ENCODE measurements around the gene RABGAP1L. TPM values are rescaled to one million over a fixed set of nuclear protein-coding genes. Genes with fewer than 3 reads are reported as not detected.

Gene RABGAP1L
- total and polyA plus RNA-seq, 11 donors: 18.6 to 195 (median 98.4) TPM

DNA sequence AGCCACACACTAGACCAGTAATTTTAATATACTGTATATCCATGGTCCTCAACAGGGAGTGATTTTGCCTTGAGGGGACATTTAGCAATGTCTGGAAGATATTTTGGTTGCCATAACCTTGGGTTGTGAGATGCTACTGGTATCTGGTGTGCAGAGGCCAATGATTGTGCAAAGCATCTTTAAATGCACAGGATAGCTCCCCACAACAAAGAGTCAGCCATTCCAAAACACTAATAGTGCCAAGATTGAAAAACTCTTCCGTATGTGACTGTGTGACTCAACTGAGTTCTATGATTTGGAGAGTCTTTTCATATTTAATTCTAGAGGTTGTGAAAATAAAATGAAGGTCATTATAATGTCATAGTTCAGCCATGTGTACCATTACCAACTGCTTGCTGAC lies 699.0 kb downstream of the RABGAP1L start:
- no peak overlapping the region for H3K4me3 ChIP-seq
- WGBS, 4 donors: 91 to 100% (median 93%) methylated on average over 1 of the region's 1 CpG
- DNase-seq (no peak), ATAC-seq (no peak)
- TF ChIP-seq, protein P1, sequence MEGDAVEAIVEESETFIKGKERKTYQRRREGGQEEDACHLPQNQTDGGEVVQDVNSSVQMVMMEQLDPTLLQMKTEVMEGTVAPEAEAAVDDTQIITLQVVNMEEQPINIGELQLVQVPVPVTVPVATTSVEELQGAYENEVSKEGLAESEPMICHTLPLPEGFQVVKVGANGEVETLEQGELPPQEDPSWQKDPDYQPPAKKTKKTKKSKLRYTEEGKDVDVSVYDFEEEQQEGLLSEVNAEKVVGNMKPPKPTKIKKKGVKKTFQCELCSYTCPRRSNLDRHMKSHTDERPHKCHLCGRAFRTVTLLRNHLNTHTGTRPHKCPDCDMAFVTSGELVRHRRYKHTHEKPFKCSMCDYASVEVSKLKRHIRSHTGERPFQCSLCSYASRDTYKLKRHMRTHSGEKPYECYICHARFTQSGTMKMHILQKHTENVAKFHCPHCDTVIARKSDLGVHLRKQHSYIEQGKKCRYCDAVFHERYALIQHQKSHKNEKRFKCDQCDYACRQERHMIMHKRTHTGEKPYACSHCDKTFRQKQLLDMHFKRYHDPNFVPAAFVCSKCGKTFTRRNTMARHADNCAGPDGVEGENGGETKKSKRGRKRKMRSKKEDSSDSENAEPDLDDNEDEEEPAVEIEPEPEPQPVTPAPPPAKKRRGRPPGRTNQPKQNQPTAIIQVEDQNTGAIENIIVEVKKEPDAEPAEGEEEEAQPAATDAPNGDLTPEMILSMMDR (IDR thresholded peaks at IDR 0.05): no peak
- TF ChIP-seq POLR2A (IDR thresholded peaks at IDR 0.05): no peak
- H3K4me1 ChIP-seq: no peaks in the 10 kb centered on the region
- no peaks in the 10 kb centered on the region for H3K27me3 ChIP-seq
- intact Hi-C loops (cut with DNase I): no loop called here
- H3K36me3 ChIP-seq: no peaks in the 10 kb centered on the region
- H3K9me3 ChIP-seq: no peaks in the 10 kb centered on the region
- no peak overlapping the region for H3K27ac ChIP-seq

DNA sequence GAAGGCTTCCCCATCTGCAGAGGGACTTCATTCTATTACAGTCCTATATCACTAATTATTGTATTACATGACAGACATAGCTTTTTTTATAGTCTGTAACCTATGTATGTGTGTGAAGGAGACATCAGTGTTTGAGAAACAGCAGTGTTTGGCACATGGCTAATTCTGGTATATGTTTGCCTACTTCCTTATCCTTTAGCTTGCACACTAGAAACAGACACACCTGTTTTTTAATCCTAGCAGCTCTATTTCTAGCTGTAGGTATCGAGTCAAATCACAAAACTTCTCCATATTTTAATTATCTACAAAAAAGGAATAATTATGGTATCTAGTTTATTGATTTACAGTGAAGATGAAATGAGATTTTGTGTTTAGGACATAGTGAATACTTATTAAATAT lies 711.0 kb downstream of the RABGAP1L start:
- TF ChIP-seq POLR2A (IDR thresholded peaks at IDR 0.05): no peak
- TF ChIP-seq, protein P1 (IDR thresholded peaks at IDR 0.05): no peak
- no peaks in the 10 kb centered on the region for H3K36me3 ChIP-seq
- no peak for DNase-seq
- no peak overlapping the region for H3K27ac ChIP-seq
- no peak overlapping the region for H3K4me3 ChIP-seq
- intact Hi-C loops (cut with DNase I): no loop called here
- ATAC-seq: no peak
- H3K9me3 ChIP-seq: no peaks in the 10 kb centered on the region
- H3K4me1 ChIP-seq: peaks cover 0 to 5% (median 0%) of the 10 kb centered on the region in 12 donors
- WGBS, 4 donors: 98 to 100% (median 99%) methylated on average over 1 of the region's 1 CpG
- H3K27me3 ChIP-seq: no peaks in the 10 kb centered on the region

DNA sequence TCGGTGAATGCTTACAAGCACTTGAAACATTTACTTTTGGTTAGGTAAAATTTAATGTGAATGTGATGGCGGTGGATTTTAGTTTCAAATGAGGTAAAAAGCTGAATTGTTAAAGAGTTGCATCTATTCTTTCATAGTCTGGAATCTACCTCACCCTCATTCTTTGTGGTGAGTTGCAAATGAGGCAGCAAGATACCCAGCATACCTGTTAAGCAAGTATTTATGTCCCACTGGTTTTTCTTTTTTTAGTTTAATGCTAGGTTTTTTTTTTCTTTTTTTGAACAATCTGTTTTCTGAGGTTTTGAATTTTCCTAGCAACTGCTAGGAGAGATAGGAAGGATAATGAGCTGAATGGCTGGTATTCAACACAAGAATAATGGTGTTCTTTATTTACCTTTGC lies 712.6 kb downstream of the RABGAP1L start:
- no peak for ATAC-seq
- Histone ChIP-seq H3K36me3 (no peaks in the 10 kb centered on the region), H3K9me3 (no peaks in the 10 kb centered on the region), H3K27ac (no peak overlapping the region), H3K4me3 (no peak overlapping the region), H3K4me1 (peaks cover 0 to 10% (median 0%) of the 10 kb centered on the region in 12 donors), H3K27me3 (no peaks in the 10 kb centered on the region)
- TF ChIP-seq, protein P1 (IDR thresholded peaks at IDR 0.05): no peak
- no peak for TF ChIP-seq POLR2A (IDR thresholded peaks at IDR 0.05)
- DNase-seq: no peak
- WGBS, 4 donors: 70 to 76% (median 71%) methylated on average over 2 of the region's 2 CpGs
- intact Hi-C loops (cut with DNase I): no loop called here

- peaks cover 0 to 15% (median 0%) of the 10 kb centered on the region in 12 donors for H3K4me1 ChIP-seq
- TF ChIP-seq, protein P1 (IDR thresholded peaks at IDR 0.05): no peak
- no peak for TF ChIP-seq POLR2A (IDR thresholded peaks at IDR 0.05)
- no peaks in the 10 kb centered on the region for H3K36me3 ChIP-seq
- no peaks in the 10 kb centered on the region for H3K9me3 ChIP-seq
- DNase-seq (no peak), ATAC-seq (no peak)
- intact Hi-C loops (cut with DNase I): no loop called here
- H3K27me3 ChIP-seq: no peaks in the 10 kb centered on the region
- WGBS, 4 donors: 93 to 98% (median 98%) methylated on average over 2 of the region's 2 CpGs
- no peak overlapping the region for H3K4me3 ChIP-seq
- H3K27ac ChIP-seq: no peak overlapping the region
These were observed 713.3 kb downstream of the RABGAP1L start for GRCh38 chr1:174872615-174873058.
